GM20000 (cell line): Measurements from ENCODE around the gene OXT.

Experiments used
- DNase-seq: peaks from one replicate; pipeline ENCODE4 v3.0.0; 2012; ENCODE audit warnings: low spot score
- TF ChIP-seq, protein P1 (sequence below): IDR thresholded peaks from 2 replicates; pipeline ENCODE4 v1.5.1; 2012; ENCODE audit warnings: mild to moderate bottlenecking, control low read depth; ENCODE audit errors: extremely low read depth, missing control alignments

The OXT gene

GRCh38 chr20:3044336-3044965 lies 27.0 kb upstream of the OXT start:
- DNase-seq, result no peak

DNA sequence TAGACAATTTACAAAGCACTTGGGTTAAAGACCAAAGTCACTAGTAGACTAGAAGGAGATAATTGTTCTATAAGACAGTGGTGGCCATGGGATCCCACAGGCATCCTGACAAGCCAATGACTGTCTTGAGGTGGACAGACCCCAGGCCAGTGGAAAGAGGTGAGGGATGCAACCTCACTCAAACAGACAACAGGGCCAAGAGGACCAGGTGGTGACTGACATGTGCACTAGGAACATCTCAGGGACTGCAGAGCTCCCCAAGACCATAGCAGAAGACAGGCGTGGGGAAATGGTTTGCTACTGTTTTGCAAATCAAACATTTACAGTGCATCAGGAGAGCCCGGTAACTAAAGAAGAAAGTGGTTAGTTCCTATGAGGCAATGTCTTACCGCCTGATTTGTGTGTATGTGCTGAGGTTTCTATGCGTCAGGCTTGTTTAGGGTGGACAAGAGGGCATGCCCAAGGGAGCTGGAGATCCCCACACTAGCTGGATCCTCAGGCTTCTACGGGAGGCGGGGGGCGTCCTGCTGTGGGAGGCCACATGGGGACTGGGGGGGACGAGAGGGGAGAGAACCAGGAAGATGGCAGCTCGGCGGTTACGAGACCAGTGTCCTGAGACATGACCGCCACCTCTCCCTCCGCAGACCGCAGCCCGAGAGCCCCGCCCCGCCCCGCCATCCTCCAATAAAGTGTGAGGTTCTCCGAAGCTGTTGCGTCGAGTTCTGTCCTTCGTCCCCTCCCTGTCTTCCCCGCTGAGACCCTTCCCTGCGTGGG lies 26.2 kb upstream of the OXT start:
- TF ChIP-seq, protein P1, sequence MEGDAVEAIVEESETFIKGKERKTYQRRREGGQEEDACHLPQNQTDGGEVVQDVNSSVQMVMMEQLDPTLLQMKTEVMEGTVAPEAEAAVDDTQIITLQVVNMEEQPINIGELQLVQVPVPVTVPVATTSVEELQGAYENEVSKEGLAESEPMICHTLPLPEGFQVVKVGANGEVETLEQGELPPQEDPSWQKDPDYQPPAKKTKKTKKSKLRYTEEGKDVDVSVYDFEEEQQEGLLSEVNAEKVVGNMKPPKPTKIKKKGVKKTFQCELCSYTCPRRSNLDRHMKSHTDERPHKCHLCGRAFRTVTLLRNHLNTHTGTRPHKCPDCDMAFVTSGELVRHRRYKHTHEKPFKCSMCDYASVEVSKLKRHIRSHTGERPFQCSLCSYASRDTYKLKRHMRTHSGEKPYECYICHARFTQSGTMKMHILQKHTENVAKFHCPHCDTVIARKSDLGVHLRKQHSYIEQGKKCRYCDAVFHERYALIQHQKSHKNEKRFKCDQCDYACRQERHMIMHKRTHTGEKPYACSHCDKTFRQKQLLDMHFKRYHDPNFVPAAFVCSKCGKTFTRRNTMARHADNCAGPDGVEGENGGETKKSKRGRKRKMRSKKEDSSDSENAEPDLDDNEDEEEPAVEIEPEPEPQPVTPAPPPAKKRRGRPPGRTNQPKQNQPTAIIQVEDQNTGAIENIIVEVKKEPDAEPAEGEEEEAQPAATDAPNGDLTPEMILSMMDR, result no peak
- DNase-seq, result peak; percentile 88

More at GRCh38 chr20:3044336-3044965, 27.0 kb upstream of the OXT start:
- TF ChIP-seq, protein P1, result no peak

DNA sequence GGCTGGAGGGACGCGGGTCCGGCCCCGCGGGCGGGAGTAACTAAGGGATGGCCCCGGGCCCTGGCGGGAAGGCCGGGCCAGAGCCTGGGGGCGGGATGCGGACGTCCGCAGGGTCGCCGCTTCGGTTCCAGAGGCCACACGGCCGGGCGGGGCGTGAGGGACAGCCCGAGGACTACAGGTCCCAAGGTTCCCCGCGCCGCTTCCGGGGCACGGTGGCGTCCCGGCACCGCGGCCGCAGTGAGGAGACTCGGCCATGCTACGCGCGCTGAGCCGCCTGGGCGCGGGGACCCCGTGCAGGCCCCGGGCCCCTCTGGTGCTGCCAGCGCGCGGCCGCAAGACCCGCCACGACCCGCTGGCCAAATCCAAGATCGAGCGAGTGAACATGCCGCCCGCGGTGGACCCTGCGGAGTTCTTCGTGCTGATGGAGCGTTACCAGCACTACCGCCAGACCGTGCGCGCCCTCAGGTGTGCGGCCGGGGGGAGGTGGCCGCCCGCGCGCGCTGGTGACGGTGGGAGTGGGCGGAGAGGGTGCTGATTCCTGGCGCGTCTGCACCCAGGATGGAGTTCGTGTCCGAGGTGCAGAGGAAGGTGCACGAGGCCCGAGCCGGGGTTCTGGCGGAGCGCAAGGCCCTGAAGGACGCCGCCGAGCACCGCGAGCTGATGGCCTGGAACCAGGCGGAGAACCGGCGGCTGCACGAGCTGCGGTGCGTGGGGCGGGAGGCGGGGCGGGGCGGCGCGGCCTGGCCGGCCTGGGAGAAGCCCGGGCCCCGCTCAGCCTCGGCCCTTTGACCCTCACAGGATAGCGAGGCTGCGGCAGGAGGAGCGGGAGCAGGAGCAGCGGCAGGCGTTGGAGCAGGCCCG lies 25.4 kb upstream of the OXT start, which contains the start of gene MRPS26:
Gene MRPS26, plus strand, starts transcription at position 237 of the 861 bp plus-strand sequence. Its CDS starts 17 bp downstream, at position 254.
- DNase-seq, result peak; percentile 97
- TF ChIP-seq, protein P1, result no peak

DNA sequence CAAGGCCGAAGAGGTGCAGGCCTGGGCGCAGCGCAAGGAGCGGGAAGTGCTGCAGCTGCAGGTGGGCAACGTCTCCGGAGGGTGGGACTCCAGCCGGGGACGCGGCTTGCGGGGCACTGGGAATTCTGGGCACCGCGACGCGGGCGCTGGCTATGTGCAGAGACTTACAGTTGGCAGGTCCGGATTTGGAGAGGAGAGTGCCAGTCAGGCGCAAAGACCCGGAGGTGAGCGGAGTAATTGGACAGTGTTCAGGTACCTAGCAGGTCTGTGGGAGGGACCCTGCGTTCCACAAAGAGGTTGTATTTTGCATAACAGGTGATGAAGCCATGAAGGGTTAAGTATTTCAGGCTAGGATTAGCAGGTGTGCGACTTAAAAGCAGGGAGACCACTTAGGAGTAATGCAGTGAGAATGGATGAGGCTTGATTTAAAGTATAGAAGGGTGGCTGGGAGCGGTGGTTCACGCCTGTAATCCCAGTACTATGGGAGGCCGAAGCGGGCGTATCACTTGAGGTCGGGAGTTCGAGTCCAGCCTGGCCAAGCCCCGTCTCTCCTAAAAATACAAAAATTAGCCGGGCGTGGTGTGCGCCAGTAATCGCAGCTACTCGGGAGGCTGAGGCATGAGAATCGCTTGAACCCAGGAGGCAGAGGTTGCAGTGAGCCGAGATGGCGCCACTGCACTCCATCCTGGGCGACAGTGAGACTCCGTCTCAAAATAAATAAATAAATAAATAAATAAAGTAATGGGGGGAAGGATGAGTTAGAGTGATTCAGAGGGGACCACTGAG lies 24.6 kb upstream of the OXT start:
- TF ChIP-seq, protein P1, result no peak
- no peak for DNase-seq

GRCh38 chr20:3047486-3048419 lies 23.7 kb upstream of the OXT start:
- DNase-seq, result no peak
- TF ChIP-seq, protein P1, result no peak

DNA sequence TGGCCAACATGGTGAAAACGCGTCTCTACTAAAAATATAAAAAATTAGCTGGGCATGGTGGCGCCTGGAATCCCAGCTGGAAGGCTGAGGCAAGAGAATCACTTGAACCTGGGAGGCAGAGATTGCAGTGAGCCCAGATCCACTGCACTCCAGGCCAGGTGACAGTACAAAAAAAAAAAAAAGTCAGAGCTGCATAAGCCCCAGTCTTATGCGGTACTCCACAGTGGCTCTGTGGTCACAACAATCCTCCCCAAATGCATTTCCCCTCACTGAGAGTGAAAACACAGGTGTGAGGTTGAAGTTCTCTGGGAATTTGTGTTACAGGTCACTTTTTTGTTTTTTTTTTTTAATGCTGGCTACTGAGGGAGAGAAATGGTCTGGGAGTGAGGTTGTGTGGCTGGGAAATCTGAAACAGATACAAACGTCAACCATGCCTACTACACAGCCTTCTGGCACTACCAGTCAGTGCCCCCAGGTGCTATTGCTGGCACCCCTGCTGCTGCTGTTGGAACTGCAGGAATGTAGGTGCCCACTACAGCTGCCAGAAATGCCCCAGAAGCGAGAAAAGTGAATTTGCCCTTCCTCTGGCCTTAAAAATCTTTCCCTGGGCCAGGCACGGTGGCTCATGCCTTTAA lies 19.9 kb upstream of the OXT start:
- TF ChIP-seq, protein P1, result no peak
- no peak for DNase-seq
